PC-9 (cell line): ENCODE measurements around the gene FAM151B. TPM values are rescaled to one million over a fixed set of nuclear protein-coding genes. Genes with fewer than 3 reads are reported as not detected.

Experiments used
- BruUV-seq: library from RNA; stranded (reverse); fragments of 400-500 nt; replicated peaks from 2 replicates; lab custom pipeline; 2021; lab: Mats Ljungman, UMichigan
- CTCF ChIA-PET: fragments of 300-600 bp; sonication (Branson Sonifier 250); formaldehyde crosslinking; loops from one replicate; lab custom pipeline; 2022; ENCODE audit warnings: antibody characterized with exemption; lab: Charles Lee
- POLR2A ChIA-PET: fragments of 300-600 bp; sonication (Branson Sonifier 250); formaldehyde crosslinking; loops from one replicate; lab custom pipeline; 2022; ENCODE audit warnings: antibody characterized with exemption; ENCODE audit not compliant: unreplicated experiment; lab: Charles Lee
- DNase-seq, 2 experiments: peaks; one replicate each; pipeline versions ENCODE4 v3.0.0 to v3.0.0-alpha.2; 2015 to 2022; ENCODE audit warnings: mixed read lengths in 1 of 2
- H2AFZ ChIP-seq: fragments of 200-600 bp; sonication (generic); 2 replicates; pipeline ENCODE4 v1.8.1; 2017; ENCODE audit warnings: antibody characterized with exemption
- H3F3A ChIP-seq: fragments of 200-600 bp; sonication (generic); 2 replicates; pipeline ENCODE4 v1.8.1; 2017; ENCODE audit warnings: antibody characterized with exemption, mild to moderate bottlenecking, low read depth; ENCODE audit not compliant: insufficient read depth
- H3K27ac ChIP-seq: fragments of 200-600 bp; sonication (generic); 2 replicates; pipeline ENCODE4 v1.6.1; 2016; ENCODE audit warnings: mixed run types
- H3K27me3 ChIP-seq: fragments of 200-600 bp; sonication (generic); 2 replicates; pipeline ENCODE4 v1.6.1; 2016; ENCODE audit warnings: low read depth, mixed run types; ENCODE audit not compliant: insufficient read depth
- H3K36me3 ChIP-seq: fragments of 200-600 bp; sonication (generic); 2 replicates; pipeline ENCODE4 v1.6.1; 2016; ENCODE audit warnings: low read depth, mixed run types
- H3K4me1 ChIP-seq: fragments of 200-600 bp; sonication (generic); replicated peaks from 2 replicates; pipeline ENCODE4 v1.6.1; 2016; ENCODE audit warnings: mixed run types; ENCODE audit not compliant: insufficient read depth
- H3K4me2 ChIP-seq: fragments of 200-600 bp; sonication (generic); 2 replicates; pipeline ENCODE4 v1.6.1; 2017; ENCODE audit warnings: mixed run types
- H3K4me3 ChIP-seq: fragments of 200-600 bp; sonication (generic); 2 replicates; pipeline ENCODE4 v1.6.1; 2016; ENCODE audit warnings: mixed run types
- H3K79me2 ChIP-seq: fragments of 200-600 bp; sonication (generic); 2 replicates; pipeline ENCODE4 v1.6.1; 2017; ENCODE audit warnings: low read depth, mixed run types
- H3K9me2 ChIP-seq: fragments of 200-600 bp; sonication (generic); 2 replicates; pipeline ENCODE4 v1.8.1; 2017; ENCODE audit warnings: mild to moderate bottlenecking; ENCODE audit not compliant: insufficient read depth
- H3K9me3 ChIP-seq: fragments of 200-600 bp; sonication (generic); 2 replicates; pipeline ENCODE4 v1.8.1; 2016; ENCODE audit warnings: low read depth; ENCODE audit not compliant: insufficient read depth
- H4K20me1 ChIP-seq: fragments of 200-600 bp; sonication (generic); 2 replicates; pipeline ENCODE4 v1.8.1; 2017; ENCODE audit not compliant: insufficient read depth
- EZH2 ChIP-seq: fragments of 200-600 bp; sonication (generic); IDR thresholded peaks from 2 replicates; pipeline ENCODE4 v1.8.0; 2017; ENCODE audit warnings: antibody characterized with exemption, low read depth
- intact Hi-C: fragments of 100-400 bp; cut with micrococcal nuclease; formaldehyde crosslinking; loops from one replicate; pipeline ENCODE4 v1.10.0; 2022; ENCODE audit not compliant: unreplicated experiment
- total RNA-seq: library from RNA; stranded (reverse); gene quantifications from 2 replicates; pipeline ENCODE4 v1.2.3, GENCODE V29; 2021
- TF ChIP-seq, protein P1 (sequence below): fragments of 200-600 bp; sonication (generic); conservative IDR thresholded peaks from 2 replicates; pipeline ENCODE4 v1.6.1; 2017; ENCODE audit warnings: mixed run types, antibody characterized with exemption, mild to moderate bottlenecking, moderate library complexity

FAM151B gene
- total RNA-seq, 1 experiment from 2014 or later: 1.7 TPM

DNA sequence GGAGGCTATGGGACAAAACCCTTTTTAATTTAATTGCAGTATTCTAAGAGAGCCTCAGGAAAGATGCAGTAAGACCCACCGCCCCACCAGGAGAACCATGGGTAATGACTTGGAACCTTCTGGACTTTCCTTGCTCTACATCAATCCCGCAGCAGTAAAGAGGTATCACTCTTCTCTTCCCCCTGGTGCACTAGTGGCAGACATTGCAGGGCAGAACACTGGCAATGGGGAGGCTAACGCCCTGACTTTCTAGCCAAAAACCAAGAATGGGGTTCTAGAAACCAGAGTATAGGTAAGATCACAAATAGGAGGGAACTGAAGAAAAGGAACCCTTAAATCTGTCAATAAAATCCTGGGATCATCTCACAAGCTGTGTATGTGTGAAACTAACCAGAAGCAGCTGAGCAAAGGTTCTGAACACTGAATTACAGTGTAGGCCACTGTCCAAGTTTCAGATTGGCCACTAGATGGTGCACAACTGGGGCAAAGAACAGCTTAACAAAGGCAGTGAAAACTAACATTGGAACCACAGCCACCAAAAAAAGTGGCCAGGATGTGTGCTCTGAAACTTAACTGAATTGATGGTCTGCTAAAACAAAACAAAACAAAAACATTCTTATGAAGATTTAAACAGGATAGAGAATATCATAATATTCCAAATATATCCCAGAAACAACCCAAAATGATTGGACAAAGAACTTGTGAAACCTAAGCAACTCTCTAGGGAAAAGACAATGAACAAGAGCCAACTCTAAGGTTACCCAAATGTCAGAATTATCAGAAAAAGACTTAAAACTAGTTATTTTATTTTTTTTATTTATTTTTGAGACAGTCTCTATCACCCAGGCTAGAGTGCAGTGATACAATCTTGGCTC lies 6.6 kb upstream of the FAM151B start:
- peaks cover 2% of the 10 kb centered on the region; the same call in 1 of the 2 replicates for H3K79me2 ChIP-seq
- H3K4me1 ChIP-seq: 0 out of 2 replicates have a peak, but pooled peaks cover under 1% of the 10 kb centered on the region
- H3K36me3 ChIP-seq: peaks cover 34% of the 10 kb centered on the region
- CTCF ChIA-PET: interaction anchor here (1.1 to 1.4 kb wide), 2 partner anchors 191 to 193 kb away, joined by 3 to 7 read pairs; no protein-coding TSS in a partner anchor
- no peaks in the 10 kb centered on the region for H3K9me2 ChIP-seq
- peaks cover 12% of the 10 kb centered on the region for H3K9me3 ChIP-seq
- intact Hi-C loops: loop anchor here (1.0 kb wide), 1 partner anchor 191 kb away; no protein-coding TSS in a partner anchor
- no peak overlapping the region for H3K27ac ChIP-seq
- no TSS peak for BruUV-seq
- DNase-seq: peak; percentile 23 to 36
- H2AFZ ChIP-seq: no peak overlapping the region
- TF ChIP-seq, protein P1, sequence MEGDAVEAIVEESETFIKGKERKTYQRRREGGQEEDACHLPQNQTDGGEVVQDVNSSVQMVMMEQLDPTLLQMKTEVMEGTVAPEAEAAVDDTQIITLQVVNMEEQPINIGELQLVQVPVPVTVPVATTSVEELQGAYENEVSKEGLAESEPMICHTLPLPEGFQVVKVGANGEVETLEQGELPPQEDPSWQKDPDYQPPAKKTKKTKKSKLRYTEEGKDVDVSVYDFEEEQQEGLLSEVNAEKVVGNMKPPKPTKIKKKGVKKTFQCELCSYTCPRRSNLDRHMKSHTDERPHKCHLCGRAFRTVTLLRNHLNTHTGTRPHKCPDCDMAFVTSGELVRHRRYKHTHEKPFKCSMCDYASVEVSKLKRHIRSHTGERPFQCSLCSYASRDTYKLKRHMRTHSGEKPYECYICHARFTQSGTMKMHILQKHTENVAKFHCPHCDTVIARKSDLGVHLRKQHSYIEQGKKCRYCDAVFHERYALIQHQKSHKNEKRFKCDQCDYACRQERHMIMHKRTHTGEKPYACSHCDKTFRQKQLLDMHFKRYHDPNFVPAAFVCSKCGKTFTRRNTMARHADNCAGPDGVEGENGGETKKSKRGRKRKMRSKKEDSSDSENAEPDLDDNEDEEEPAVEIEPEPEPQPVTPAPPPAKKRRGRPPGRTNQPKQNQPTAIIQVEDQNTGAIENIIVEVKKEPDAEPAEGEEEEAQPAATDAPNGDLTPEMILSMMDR: peak; percentile 78
- TF ChIP-seq EZH2: no peak
- H3K4me3 ChIP-seq: no peak overlapping the region
- H3F3A ChIP-seq: peaks cover 17% of the 10 kb centered on the region
- no peaks in the 10 kb centered on the region for H3K27me3 ChIP-seq
- no peaks in the 10 kb centered on the region for H4K20me1 ChIP-seq
- H3K4me2 ChIP-seq: no peak overlapping the region
- POLR2A ChIA-PET: interaction anchor here (0.7 to 0.8 kb wide), 3 partner anchors 14 to 831 kb away, joined by 4 to 8 read pairs (median 5); partner anchors contain the start of gene MSH3

- ChIA-PET CTCF (interaction anchor here (0.6 kb wide), 2 partner anchors 61 to 303 kb away, joined by 3 read pairs; no protein-coding TSS in a partner anchor), POLR2A (no interaction called here)
- Histone ChIP-seq H3K4me1 (0 out of 2 replicates have a peak, but pooled peaks cover 13% of the 10 kb centered on the region), H3F3A (peaks cover 23% of the 10 kb centered on the region), H3K27ac (no peak overlapping the region), H3K4me2 (no peak overlapping the region), H3K9me2 (no peaks in the 10 kb centered on the region), H3K27me3 (no peaks in the 10 kb centered on the region), H4K20me1 (no peaks in the 10 kb centered on the region), H3K79me2 (peaks cover 15% of the 10 kb centered on the region), H3K36me3 (peaks cover 34% of the 10 kb centered on the region), H2AFZ (no peak overlapping the region), H3K9me3 (peaks cover 12% of the 10 kb centered on the region), H3K4me3 (no peak overlapping the region)
- intact Hi-C loops: no loop called here
- BruUV-seq: no TSS peak
- DNase-seq: no peak
- no peak for TF ChIP-seq EZH2
- TF ChIP-seq, protein P1: no peak
These were observed 5.3 kb upstream of the FAM151B start for GRCh38 chr5:80482578-80482977.

GRCh38 chr5:80483636-80484232 lies 4.2 kb upstream of the FAM151B start:
- ChIA-PET POLR2A (no interaction called here), CTCF (interaction anchor here (0.7 kb wide), 1 partner anchor 188 kb away, joined by 3 read pairs; no protein-coding TSS in a partner anchor)
- intact Hi-C loops: no loop called here

More at GRCh38 chr5:80483636-80484232, 4.2 kb upstream of the FAM151B start:
- no peak overlapping the region for H3K4me3 ChIP-seq
- TF ChIP-seq, protein P1: no peak
- no peak for TF ChIP-seq EZH2
- H3K27ac ChIP-seq: no peak overlapping the region
- peaks cover 15% of the 10 kb centered on the region for H3K79me2 ChIP-seq
- peaks cover 30% of the 10 kb centered on the region for H3K36me3 ChIP-seq
- peaks cover 30% of the 10 kb centered on the region for H3F3A ChIP-seq
- 0 out of 2 replicates have a peak, but pooled peaks cover 13% of the 10 kb centered on the region for H3K4me1 ChIP-seq
- peaks cover 12% of the 10 kb centered on the region for H3K9me3 ChIP-seq
- H3K27me3 ChIP-seq: no peaks in the 10 kb centered on the region
- no peak overlapping the region for H2AFZ ChIP-seq
- H3K9me2 ChIP-seq: no peaks in the 10 kb centered on the region
- DNase-seq: no peak
- no TSS peak for BruUV-seq
- no peaks in the 10 kb centered on the region for H4K20me1 ChIP-seq
- H3K4me2 ChIP-seq: no peak overlapping the region
